IMR-90 (cell line): Measurements from ENCODE around the gene MSI2.

ENCODE experiments used
- CEBPB ChIP-seq: IDR thresholded peaks from 2 replicates; pipeline ENCODE4 v1.6.1; 2012; ENCODE audit warnings: low read depth, low read length, improper control_type of control experiment
- MAFK ChIP-seq: IDR thresholded peaks from 2 replicates; pipeline ENCODE4 v1.6.1; 2012; ENCODE audit warnings: low read depth, low read length, improper control_type of control experiment
- MAZ ChIP-seq: IDR thresholded peaks from 2 replicates; pipeline ENCODE4 v1.6.1; 2012; ENCODE audit warnings: low read depth, mild to moderate bottlenecking, low read length, improper control_type of control experiment, moderate library complexity, borderline replicate concordance
- MXI1 ChIP-seq: IDR thresholded peaks from 2 replicates; pipeline ENCODE4 v1.6.1; 2012; ENCODE audit warnings: low read depth, mild to moderate bottlenecking, low read length, moderate library complexity, borderline replicate concordance
- POLR2A ChIP-seq: IDR thresholded peaks from 2 replicates; pipeline ENCODE4 v1.6.1; 2012; ENCODE audit warnings: mild to moderate bottlenecking, low read depth, low read length
- RAD21 ChIP-seq: IDR thresholded peaks from 2 replicates; pipeline ENCODE4 v1.6.1; 2012; ENCODE audit warnings: low read length, improper control_type of control experiment
- RCOR1 ChIP-seq: IDR thresholded peaks from 2 replicates; pipeline ENCODE4 v1.6.1; 2012; ENCODE audit warnings: mild to moderate bottlenecking, low read length, improper control_type of control experiment; ENCODE audit not compliant: insufficient replicate concordance
- SMC3 ChIP-seq: fragments of 150-350 bp; IDR thresholded peaks from 2 replicates; pipeline ENCODE4 v1.6.1; 2016; ENCODE audit warnings: low read depth, mild to moderate bottlenecking, antibody characterized with exemption, low read length, moderate library complexity
- TF ChIP-seq, protein P1 (sequence below): conservative IDR thresholded peaks from 2 replicates; pipeline ENCODE4 v1.5.1; 2012; ENCODE audit warnings: mild to moderate bottlenecking, low read depth, low read length, improper control_type of control experiment
- TF ChIP-seq, protein P2 (sequence below): fragments of 150-350 bp; IDR thresholded peaks from 2 replicates; pipeline ENCODE4 v1.6.1; 2017; ENCODE audit warnings: mild to moderate bottlenecking, antibody characterized with exemption, low read length, low read depth

DNA sequence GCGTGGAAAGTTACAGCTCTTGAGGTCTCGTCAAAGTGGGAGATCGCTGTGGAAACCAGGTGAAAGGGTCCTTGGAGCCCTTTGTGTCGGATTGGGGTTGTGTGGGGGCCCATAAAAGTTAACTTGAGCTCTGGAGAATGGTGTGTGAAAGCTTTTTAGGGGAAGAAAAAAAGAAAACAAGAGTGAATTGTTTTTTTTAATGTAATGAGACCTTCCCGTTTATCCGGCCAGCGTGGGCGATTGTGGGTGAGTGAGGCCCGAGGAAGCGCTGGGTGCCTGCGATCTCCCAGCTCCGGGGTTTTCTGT lies 150.6 kb downstream of the MSI2 start:
- TF ChIP-seq POLR2A (no peak), RAD21 (no peak), CEBPB (no peak), SMC3 (no peak), RCOR1 (no peak), MAZ (no peak), MXI1 (no peak), MAFK (no peak)
- TF ChIP-seq, protein P1, sequence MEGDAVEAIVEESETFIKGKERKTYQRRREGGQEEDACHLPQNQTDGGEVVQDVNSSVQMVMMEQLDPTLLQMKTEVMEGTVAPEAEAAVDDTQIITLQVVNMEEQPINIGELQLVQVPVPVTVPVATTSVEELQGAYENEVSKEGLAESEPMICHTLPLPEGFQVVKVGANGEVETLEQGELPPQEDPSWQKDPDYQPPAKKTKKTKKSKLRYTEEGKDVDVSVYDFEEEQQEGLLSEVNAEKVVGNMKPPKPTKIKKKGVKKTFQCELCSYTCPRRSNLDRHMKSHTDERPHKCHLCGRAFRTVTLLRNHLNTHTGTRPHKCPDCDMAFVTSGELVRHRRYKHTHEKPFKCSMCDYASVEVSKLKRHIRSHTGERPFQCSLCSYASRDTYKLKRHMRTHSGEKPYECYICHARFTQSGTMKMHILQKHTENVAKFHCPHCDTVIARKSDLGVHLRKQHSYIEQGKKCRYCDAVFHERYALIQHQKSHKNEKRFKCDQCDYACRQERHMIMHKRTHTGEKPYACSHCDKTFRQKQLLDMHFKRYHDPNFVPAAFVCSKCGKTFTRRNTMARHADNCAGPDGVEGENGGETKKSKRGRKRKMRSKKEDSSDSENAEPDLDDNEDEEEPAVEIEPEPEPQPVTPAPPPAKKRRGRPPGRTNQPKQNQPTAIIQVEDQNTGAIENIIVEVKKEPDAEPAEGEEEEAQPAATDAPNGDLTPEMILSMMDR: no peak
- TF ChIP-seq, protein P2, sequence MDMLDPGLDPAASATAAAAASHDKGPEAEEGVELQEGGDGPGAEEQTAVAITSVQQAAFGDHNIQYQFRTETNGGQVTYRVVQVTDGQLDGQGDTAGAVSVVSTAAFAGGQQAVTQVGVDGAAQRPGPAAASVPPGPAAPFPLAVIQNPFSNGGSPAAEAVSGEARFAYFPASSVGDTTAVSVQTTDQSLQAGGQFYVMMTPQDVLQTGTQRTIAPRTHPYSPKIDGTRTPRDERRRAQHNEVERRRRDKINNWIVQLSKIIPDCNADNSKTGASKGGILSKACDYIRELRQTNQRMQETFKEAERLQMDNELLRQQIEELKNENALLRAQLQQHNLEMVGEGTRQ: no peak
